HEK293 (cell line): ENCODE results near the gene IFI27L1.

Experiments used
- CTCF ChIA-PET: fragments of 350-600 bp; formaldehyde crosslinking; extraction: SDS; loops from one replicate; lab custom pipeline; 2021; ENCODE audit warnings: antibody characterized with exemption; lab: Yijun Ruan, JAX
- POLR2A ChIA-PET: fragments of 300-600 bp; formaldehyde crosslinking; extraction: SDS; loops from one replicate; lab custom pipeline; 2020; ENCODE audit warnings: antibody characterized with exemption, inconsistent platforms; lab: Yijun Ruan, JAX
- H3K27ac ChIP-seq: fragments of 200-500 bp; sonication (Bioruptor generic); 2 replicates; pipeline ENCODE4 v1.5.1; 2014; ENCODE audit warnings: low read depth, low read length, control low read depth, inconsistent platforms; ENCODE audit errors: extremely low read depth
- H3K36me3 ChIP-seq, 2 experiments: fragments of 200-500 bp in 1 of 2; sonication (Bioruptor generic) in 1 of 2; 1 replicate in 1 of 2; 2 replicates in 1 of 2; pipeline ENCODE4 v1.5.1; 2014 to 2017; ENCODE audit warnings: inconsistent platforms in 2 of 2, low read length in 2 of 2; ENCODE audit not compliant: control insufficient read depth in 2 of 2, insufficient read depth in 1 of 2
- H3K4me1 ChIP-seq: fragments of 200-500 bp; sonication (Bioruptor generic); 2 replicates; pipeline ENCODE4 v1.5.1; 2014; ENCODE audit warnings: mild to moderate bottlenecking, low read length, inconsistent platforms; ENCODE audit not compliant: control insufficient read depth, insufficient read depth
- H3K4me3 ChIP-seq: 2 replicates; pipeline ENCODE4 v1.5.1; 2011; ENCODE audit warnings: low read depth, mild to moderate bottlenecking, control low read depth, low read length, moderate library complexity
- H3K9me3 ChIP-seq: fragments of 200-500 bp; sonication (Bioruptor generic); 2 replicates; pipeline ENCODE4 v1.5.1; 2014; ENCODE audit warnings: low read depth, low read length, inconsistent platforms; ENCODE audit not compliant: control insufficient read depth, insufficient read depth
- EGR2 ChIP-seq: fragments of 450-650 bp; formaldehyde crosslinking; IDR thresholded peaks from 2 replicates; pipeline ENCODE4 v1.5.1; 2016; ENCODE audit warnings: low read depth, missing biosample characterization, missing genetic modification characterization
- HOXA7 ChIP-seq: sonication (generic); formaldehyde crosslinking; IDR thresholded peaks from 2 replicates; pipeline ENCODE4 v1.8.1; 2022; ENCODE audit warnings: missing genetic modification reagents, borderline replicate concordance
- KLF8 ChIP-seq: fragments of 450-650 bp; formaldehyde crosslinking; IDR thresholded peaks from 2 replicates; pipeline ENCODE4 v1.5.1; 2016; ENCODE audit warnings: missing biosample characterization, missing genetic modification characterization
- MZF1 ChIP-seq: fragments of 450-650 bp; formaldehyde crosslinking; IDR thresholded peaks from 2 replicates; pipeline ENCODE4 v1.5.1; 2017; ENCODE audit warnings: missing biosample characterization, missing genetic modification characterization, borderline replicate concordance
- OSR2 ChIP-seq: fragments of 450-650 bp; formaldehyde crosslinking; IDR thresholded peaks from 2 replicates; pipeline ENCODE4 v1.5.1; 2016; ENCODE audit warnings: missing biosample characterization, missing genetic modification characterization
- PRDM2 ChIP-seq: fragments of 450-650 bp; formaldehyde crosslinking; IDR thresholded peaks from 2 replicates; pipeline ENCODE4 v1.5.1; 2016; ENCODE audit warnings: missing biosample characterization, missing genetic modification characterization, borderline replicate concordance
- REST ChIP-seq: fragments of 450-650 bp; formaldehyde crosslinking; IDR thresholded peaks from 2 replicates; pipeline ENCODE4 v1.5.1; 2016; ENCODE audit warnings: missing biosample characterization, missing genetic modification characterization
- SALL2 ChIP-seq: fragments of 450-650 bp; formaldehyde crosslinking; IDR thresholded peaks from 2 replicates; pipeline ENCODE4 v1.5.0; 2017; ENCODE audit warnings: missing biosample characterization, mild to moderate bottlenecking, missing genetic modification characterization, borderline replicate concordance
- SP3 ChIP-seq: fragments of 450-650 bp; formaldehyde crosslinking; IDR thresholded peaks from 2 replicates; pipeline ENCODE4 v1.5.1; 2016; ENCODE audit warnings: missing biosample characterization, missing genetic modification characterization
- SP7 ChIP-seq: fragments of 450-650 bp; formaldehyde crosslinking; IDR thresholded peaks from 2 replicates; pipeline ENCODE4 v1.5.1; 2016; ENCODE audit warnings: missing biosample characterization, missing genetic modification characterization
- YY1 ChIP-seq: fragments of 450-650 bp; formaldehyde crosslinking; IDR thresholded peaks from 2 replicates; pipeline ENCODE4 v1.5.1; 2018; ENCODE audit warnings: missing biosample characterization, missing genetic modification characterization
- ZNF211 ChIP-seq: fragments of 450-650 bp; formaldehyde crosslinking; IDR thresholded peaks from 2 replicates; pipeline ENCODE4 v1.5.1; 2016; ENCODE audit warnings: low read depth, missing biosample characterization, missing genetic modification characterization
- ZNF398 ChIP-seq: fragments of 450-650 bp; formaldehyde crosslinking; IDR thresholded peaks from 2 replicates; pipeline ENCODE4 v1.5.1; 2017; ENCODE audit warnings: missing biosample characterization, missing genetic modification characterization
- ZNF501 ChIP-seq: fragments of 450-650 bp; formaldehyde crosslinking; IDR thresholded peaks from 2 replicates; pipeline ENCODE4 v1.5.1; 2016; ENCODE audit warnings: missing biosample characterization, missing genetic modification characterization
- ZNF518A ChIP-seq: fragments of 450-650 bp; formaldehyde crosslinking; conservative IDR thresholded peaks from 2 replicates; pipeline ENCODE4 v1.5.1; 2016; ENCODE audit warnings: low read depth, missing biosample characterization, missing genetic modification characterization
- ZNF629 ChIP-seq: fragments of 450-650 bp; formaldehyde crosslinking; IDR thresholded peaks from 2 replicates; pipeline ENCODE4 v1.5.1; 2017; ENCODE audit warnings: missing biosample characterization, missing genetic modification characterization
- ZNF658 ChIP-seq: fragments of 450-650 bp; formaldehyde crosslinking; IDR thresholded peaks from 2 replicates; pipeline ENCODE4; 2016; ENCODE audit warnings: missing biosample characterization, missing genetic modification characterization
- ZNF670 ChIP-seq: fragments of 450-650 bp; formaldehyde crosslinking; IDR thresholded peaks from 2 replicates; pipeline ENCODE4 v1.5.1; 2016; ENCODE audit warnings: missing biosample characterization, missing genetic modification characterization, low read depth

Gene IFI27L1

GRCh38 chr14:94054936-94055335 is 26.2 kb upstream of the IFI27L1 start:
- ChIA-PET CTCF (no interaction called here), POLR2A (no interaction called here)
- peaks cover 65 to 96% of the 10 kb centered on the region in 2 experiments for H3K36me3 ChIP-seq

More at GRCh38 chr14:94054936-94055335, 26.2 kb upstream of the IFI27L1 start:
- H3K9me3 ChIP-seq, result no peaks in the 10 kb centered on the region
- TF ChIP-seq ZNF211 (tag by site-specific recombination), result no peak
- no peak for TF ChIP-seq PRDM2
- TF ChIP-seq SP3 (tag by site-specific recombination), result no peak
- no peak for TF ChIP-seq ZNF518A (tag by site-specific recombination)
- no peak for TF ChIP-seq HOXA7 (CRISPR knock-in tag)
- no peak for TF ChIP-seq SALL2 (tag by site-specific recombination)
- no peak for TF ChIP-seq OSR2 (tag by site-specific recombination)
- no peak for TF ChIP-seq MZF1
- TF ChIP-seq SP7, result no peak
- no peak for TF ChIP-seq REST (tag by site-specific recombination)
- TF ChIP-seq EGR2 (tag by site-specific recombination), result no peak
- no peak for TF ChIP-seq YY1 (tag by site-specific recombination)
- no peak for TF ChIP-seq ZNF501 (tag by site-specific recombination)
- TF ChIP-seq ZNF629, result no peak
- TF ChIP-seq ZNF658 (tag by site-specific recombination), result no peak
- no peak for TF ChIP-seq KLF8 (tag by site-specific recombination)
- TF ChIP-seq ZNF398, result no peak
- TF ChIP-seq ZNF670, result no peak
- H3K4me3 ChIP-seq, result no peak overlapping the region
- no peaks in the 10 kb centered on the region for H3K4me1 ChIP-seq
- H3K27ac ChIP-seq, result no peak overlapping the region
